Measurements from ENCODE around the gene LPIN2. TPM values are rescaled to one million over a fixed set of nuclear protein-coding genes. Genes with fewer than 3 reads are reported as not detected.

Gene LPIN2
- total and polyA plus RNA-seq, 2 of the 4 experiments (the other 2 are of a cell fraction): 16.2 to 21.9 TPM

- no peaks in the 10 kb centered on the region; the same call in 1 of the 2 replicates for H3K4me1 ChIP-seq (ENCODE audit: control insufficient read depth, insufficient read depth, low read length)
- H2AK5ac ChIP-seq (ENCODE audit: low read depth, low read length): 0 out of 2 replicates have a peak overlapping the region, but pooled peaks have one; percentile 33
- H3K56ac ChIP-seq (ENCODE audit: extremely low read depth, insufficient read depth, low read length): no peak overlapping the region
- no peaks in the 10 kb centered on the region for H3K79me1 ChIP-seq (ENCODE audit: low read depth in 1 of 2, low read length in 2 of 2)
- no peak for ATAC-seq (ENCODE audit: low read depth)
- H3K27me3 ChIP-seq (ENCODE audit: control insufficient read depth, insufficient read depth, low read length): no peaks in the 10 kb centered on the region
- no peak overlapping the region for H4K5ac ChIP-seq (ENCODE audit: low read depth, low read length)
- peak overlapping the region; percentile 20; the same call in 1 of the 3 replicates for H2BK15ac ChIP-seq (ENCODE audit: low read depth, low read length)
- TF ChIP-seq NFE2L2 (IDR thresholded peaks at IDR 0.05; ENCODE audit: low read depth, low read length): no peak
- TF ChIP-seq BHLHE40 (IDR thresholded peaks at IDR 0.05; ENCODE audit: low read depth, low read length): no peak
- no peak for TF ChIP-seq MAZ (IDR thresholded peaks at IDR 0.05; ENCODE audit: borderline replicate concordance, low read depth, low read length)
- TF ChIP-seq MAFK (IDR thresholded peaks at IDR 0.05; ENCODE audit: low read depth, low read length): no peak
- TF ChIP-seq MXI1 (IDR thresholded peaks at IDR 0.05; ENCODE audit: borderline replicate concordance, low read depth, low read length): no peak
- no peak for TF ChIP-seq SMC3 (IDR thresholded peaks at IDR 0.05; ENCODE audit: low read depth, low read length)
- TF ChIP-seq USF2 (IDR thresholded peaks at IDR 0.05; ENCODE audit: low read depth, low read length): no peak
- TF ChIP-seq RCOR1 (IDR thresholded peaks at IDR 0.05; ENCODE audit: insufficient replicate concordance, low read length): no peak
- no peak for TF ChIP-seq CEBPB (IDR thresholded peaks at IDR 0.05; ENCODE audit: low read depth, low read length)
- TF ChIP-seq FOS (IDR thresholded peaks at IDR 0.05; ENCODE audit: low read depth, low read length): no peak
- TF ChIP-seq RFX5 (IDR thresholded peaks at IDR 0.05; ENCODE audit: low read depth, low read length): no peak
- TF ChIP-seq ELK1 (IDR thresholded peaks at IDR 0.05; ENCODE audit: borderline replicate concordance, low read depth, low read length): no peak
- TF ChIP-seq RAD21 (IDR thresholded peaks at IDR 0.05; ENCODE audit: low read length): no peak
- TF ChIP-seq CTCF (conservative IDR thresholded peaks at IDR 0.05; ENCODE audit: low read depth, low read length): no peak
- no peak for TF ChIP-seq CHD1 (IDR thresholded peaks at IDR 0.05; ENCODE audit: low read depth, low read length)
- TF ChIP-seq POLR2A (IDR thresholded peaks at IDR 0.05; ENCODE audit: low read depth, low read length): no peak
- no peaks in the 10 kb centered on the region for H4K20me1 ChIP-seq (ENCODE audit: insufficient read depth, low read length)
- no peak overlapping the region for H2AFZ ChIP-seq (replicated peaks; ENCODE audit: low read length, poor library complexity)
- H4K8ac ChIP-seq (ENCODE audit: low read depth in 2 of 2, low read length in 2 of 2): no peak overlapping the region
- 0 out of 2 replicates have a peak, but pooled peaks cover 2% of the 10 kb centered on the region for H3K9me1 ChIP-seq (ENCODE audit: insufficient read depth, low read length)
- DNase-seq: no peak
- no peak overlapping the region; the same call in 1 of the 2 replicates for H2BK20ac ChIP-seq (ENCODE audit: low read depth, low read length)
- WGBS, 2 experiments (ENCODE audit: extremely low coverage in 2 of 2, insufficient read length in 1 of 2): 100% methylated on average over 2 of the region's 5 CpGs; no CpG with 5 or more reads in 1 of the 2 experiments
- ChIA-PET POLR2A (ENCODE audit: unreplicated experiment) (no interaction called here), CTCF (no interaction called here)
- peak overlapping the region; percentile 53 for H3K4ac ChIP-seq (ENCODE audit: low read depth, low read length)
- H3K9ac ChIP-seq (ENCODE audit: low read depth, low read length): no peak overlapping the region
- no peak overlapping the region for H2AK9ac ChIP-seq (replicated peaks; ENCODE audit: low read depth, low read length, poor library complexity)
- in situ Hi-C loops (cut with MboI; ENCODE audit: low sequenced_read_pairs): no loop called here
- no peak overlapping the region for H3K4me2 ChIP-seq (ENCODE audit: low read depth, low read length)
- no peaks in the 10 kb centered on the region for H3K36me3 ChIP-seq (ENCODE audit: control insufficient read depth, insufficient read depth, low read length)
- no peak overlapping the region for H3K18ac ChIP-seq (ENCODE audit: low read depth, low read length)
- H3K23ac ChIP-seq (ENCODE audit: low read depth, low read length): no peak overlapping the region
- H2BK5ac ChIP-seq (ENCODE audit: low read depth, low read length, poor library complexity, severe bottlenecking): no peak overlapping the region
- no peaks in the 10 kb centered on the region for H3K9me3 ChIP-seq (ENCODE audit: control insufficient read depth, insufficient read depth, low read length)
- no peak overlapping the region for H3K4me3 ChIP-seq (ENCODE audit: insufficient read depth, low read depth, low read length)
- no TSS peak for BruUV-seq (replicated peaks)
- peak overlapping the region; percentile 16; the same call in 1 of the 2 replicates for H4K91ac ChIP-seq (ENCODE audit: insufficient read depth, low read depth, low read length)
- no peak overlapping the region for H3K14ac ChIP-seq (replicated peaks; ENCODE audit: low read depth, low read length)
- dilution Hi-C loops (cut with HindIII; ENCODE audit: low sequenced_read_pairs, unreplicated experiment): no loop called here
- intact Hi-C loops (cut with micrococcal nuclease): no loop called here
- H2BK120ac ChIP-seq (ENCODE audit: low read depth, low read length): no peak overlapping the region
- no peak overlapping the region for H3K27ac ChIP-seq (ENCODE audit: insufficient read depth, low read length)
These were observed 22.7 kb upstream of the LPIN2 start for GRCh38 chr18:3035635-3036034.

Data from IMR-90 (cell line).